ENCODE measurements around the gene FLNC. TPM values are rescaled to one million over a fixed set of nuclear protein-coding genes. Genes with fewer than 3 reads are reported as not detected.

Gene FLNC
- total and polyA plus RNA-seq, 9 donors: 339 to 779 (median 470) TPM

DNA sequence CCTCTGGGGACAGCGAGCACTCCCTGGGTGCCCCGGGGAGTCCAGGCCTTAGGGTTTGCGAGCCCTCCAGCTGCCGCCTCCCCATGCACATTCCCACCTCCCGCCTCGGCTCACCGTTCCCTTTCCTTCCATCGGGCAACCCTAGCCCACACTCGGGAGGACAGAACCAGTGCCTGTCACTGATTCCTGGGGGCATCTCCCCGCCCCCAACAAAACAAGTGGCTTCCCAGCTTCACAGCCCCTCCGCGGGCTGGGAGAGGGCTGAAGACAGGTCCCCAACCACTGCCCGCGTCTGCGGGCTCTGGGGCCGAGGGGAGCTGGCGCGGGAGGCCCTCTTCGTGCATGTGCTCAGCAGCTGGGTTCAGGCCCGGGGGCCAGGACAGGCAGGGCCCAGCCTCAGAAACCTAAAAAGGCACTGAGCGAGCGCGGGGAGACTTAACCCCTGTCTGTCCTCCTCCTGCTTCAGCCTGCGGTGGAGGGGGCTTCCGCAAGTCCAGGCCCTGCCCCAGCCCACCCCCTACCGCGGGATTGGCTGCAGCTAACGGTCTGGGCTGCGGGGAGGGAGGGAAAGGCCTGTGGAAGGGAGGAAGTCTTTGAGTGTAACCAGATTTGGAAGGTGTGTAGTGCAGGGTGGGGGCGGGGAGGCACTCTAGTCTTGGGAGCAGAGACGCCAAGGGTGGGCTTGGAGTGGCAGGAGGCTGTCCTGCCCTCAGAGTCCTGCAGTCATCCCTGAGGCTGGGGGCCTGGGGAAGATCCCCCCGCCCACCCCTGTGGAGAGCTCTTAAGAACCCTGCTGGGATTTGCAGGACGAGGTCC is 1.2 kb downstream of the FLNC start:
- H3K36me3 ChIP-seq (ENCODE audit: control insufficient read depth, insufficient read depth, low read length): peaks cover 22% of the 10 kb centered on the region
- H3K4me3 ChIP-seq (ENCODE audit: low read length): peak overlapping the region; percentile 97
- H3K27me3 ChIP-seq (ENCODE audit: control insufficient read depth, insufficient read depth, low read length): peaks cover 18% of the 10 kb centered on the region
- H3K27ac ChIP-seq (ENCODE audit: low read length): peak overlapping the region; percentile 98
- WGBS (ENCODE audit: insufficient coverage): under 1% methylated on average over 25 of the region's 33 CpGs
- DNase-seq: peak; percentile 95
- H3K4me1 ChIP-seq (ENCODE audit: control insufficient read depth, insufficient read depth, low read length): peaks cover 79% of the 10 kb centered on the region
- no peaks in the 10 kb centered on the region for H3K9me3 ChIP-seq (replicated peaks; ENCODE audit: control insufficient read depth, low read depth, low read length)

DNA sequence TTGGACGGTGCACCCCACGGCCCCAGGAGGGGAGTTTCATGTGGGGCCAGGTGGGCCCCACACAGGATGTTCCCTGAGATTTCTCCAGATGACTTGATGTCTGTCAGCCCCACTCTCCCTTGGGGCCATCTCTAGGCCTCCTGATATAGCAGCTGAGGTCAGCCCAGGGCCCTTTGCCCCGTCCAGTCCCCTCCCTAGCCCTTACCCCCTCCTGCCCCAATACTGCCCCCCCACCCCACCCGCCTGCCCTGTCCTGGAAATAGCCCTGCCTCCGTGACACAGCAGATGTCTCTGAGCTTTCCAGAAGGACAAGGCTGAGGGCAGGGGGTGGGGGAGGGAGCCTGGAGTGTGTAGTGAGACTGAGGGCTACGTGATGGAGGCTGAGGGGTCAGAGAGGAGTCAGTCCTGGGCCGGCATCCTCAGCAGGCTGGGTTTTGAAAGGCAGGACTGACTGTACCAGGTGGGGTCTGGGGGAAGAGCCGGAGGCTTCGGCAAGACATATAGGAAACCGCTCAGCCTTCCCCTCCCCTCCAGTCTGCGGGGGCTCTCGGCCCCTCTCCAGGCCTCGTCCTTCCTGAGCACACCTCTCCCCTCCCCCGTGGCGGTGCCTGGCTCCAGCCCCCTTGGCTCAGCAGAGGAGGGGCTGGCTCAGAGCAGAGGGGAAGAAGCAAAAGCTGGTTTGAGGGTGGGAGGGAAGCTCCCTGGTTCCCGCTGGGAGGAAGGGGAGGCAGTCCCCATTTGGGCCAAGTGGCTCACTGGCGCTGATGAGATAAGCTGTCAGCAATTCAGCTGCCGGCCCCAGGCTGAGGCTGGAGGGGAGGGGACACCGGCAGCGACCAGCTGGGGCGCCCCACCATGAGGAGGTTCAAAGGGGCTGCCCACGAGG is 2.0 kb downstream of the FLNC start:
- 0% methylated on average over 5 of the region's 22 CpGs for WGBS (ENCODE audit: insufficient coverage)
- no peaks in the 10 kb centered on the region for H3K9me3 ChIP-seq (replicated peaks; ENCODE audit: control insufficient read depth, low read depth, low read length)

DNA sequence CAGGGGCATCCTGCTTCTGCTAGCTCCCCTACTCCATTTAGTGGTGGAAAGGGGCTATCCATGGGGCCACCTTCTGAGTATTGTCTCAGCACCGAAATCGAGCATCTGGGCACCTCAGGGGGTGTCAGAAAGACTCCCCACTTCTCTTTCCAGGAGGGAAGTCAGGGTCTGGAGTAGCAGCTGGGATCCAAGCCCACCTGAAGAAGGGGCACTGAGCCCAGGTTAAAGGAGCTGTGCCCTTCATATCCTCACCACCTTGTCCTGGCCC is 2.6 kb downstream of the FLNC start:
- H3K27ac ChIP-seq (ENCODE audit: low read length): peak overlapping the region; percentile 98
- H3K36me3 ChIP-seq (ENCODE audit: control insufficient read depth, insufficient read depth, low read length): peaks cover 36% of the 10 kb centered on the region
- peaks cover 79% of the 10 kb centered on the region for H3K4me1 ChIP-seq (ENCODE audit: control insufficient read depth, insufficient read depth, low read length)
- H3K9me3 ChIP-seq (replicated peaks; ENCODE audit: control insufficient read depth, low read depth, low read length): no peaks in the 10 kb centered on the region
- DNase-seq: no peak
- peak overlapping the region; percentile 97 for H3K4me3 ChIP-seq (ENCODE audit: low read length)
- WGBS (ENCODE audit: insufficient coverage): no CpG with 5 or more reads among the region's 2 CpGs
- peaks cover 18% of the 10 kb centered on the region for H3K27me3 ChIP-seq (ENCODE audit: control insufficient read depth, insufficient read depth, low read length)

More for the DNA sequence above, 2.0 kb downstream of the FLNC start:
- Histone ChIP-seq H3K27me3 (ENCODE audit: control insufficient read depth, insufficient read depth, low read length) (peaks cover 18% of the 10 kb centered on the region), H3K4me3 (ENCODE audit: low read length) (peak overlapping the region; percentile 97), H3K27ac (ENCODE audit: low read length) (peak overlapping the region; percentile 98), H3K36me3 (ENCODE audit: control insufficient read depth, insufficient read depth, low read length) (peaks cover 30% of the 10 kb centered on the region), H3K4me1 (ENCODE audit: control insufficient read depth, insufficient read depth, low read length) (peaks cover 79% of the 10 kb centered on the region)
- DNase-seq: peak; percentile 96

DNA sequence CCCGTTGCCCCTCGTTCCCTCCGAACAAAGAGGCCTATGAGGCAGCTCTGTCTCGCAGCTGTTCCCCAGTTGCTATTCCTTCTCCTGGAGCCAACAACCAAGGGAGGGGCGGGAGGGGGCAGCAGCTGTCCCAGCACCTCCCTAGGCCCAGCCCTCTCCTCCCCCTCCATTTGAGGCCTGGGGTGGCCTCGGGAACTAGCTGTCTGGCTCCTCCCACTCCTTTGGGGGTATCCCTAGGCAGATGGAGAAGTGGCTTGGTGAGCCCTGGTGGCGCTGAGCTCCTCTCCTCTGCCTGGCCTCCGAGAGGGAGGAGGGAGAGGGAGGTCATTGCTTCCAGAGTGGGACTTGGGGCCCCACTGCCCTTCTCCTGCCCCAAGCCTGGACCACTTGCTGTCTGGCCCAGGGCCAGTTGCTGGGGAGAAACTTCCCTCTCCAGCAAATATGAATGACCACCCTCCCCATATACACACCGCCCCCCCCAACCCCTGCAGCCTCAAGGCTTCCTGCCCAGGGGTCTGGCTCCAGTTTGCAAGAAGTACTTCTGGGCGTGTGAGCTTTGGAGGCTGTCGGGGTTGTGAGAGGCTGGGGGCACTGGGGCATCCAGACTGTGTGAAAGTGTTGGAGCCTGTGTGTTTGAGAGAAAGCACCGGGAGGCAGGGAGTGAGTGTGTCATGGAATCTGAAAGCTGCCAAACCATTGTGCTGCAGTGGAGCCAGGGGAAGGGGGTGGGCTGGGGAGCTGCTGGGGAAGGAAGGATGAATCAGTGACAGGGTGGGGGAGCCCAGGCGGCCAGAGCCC is 3.1 kb downstream of the FLNC start:
- DNase-seq: peak; percentile 99
- Histone ChIP-seq H3K27ac (ENCODE audit: low read length) (peak overlapping the region; percentile 98), H3K27me3 (ENCODE audit: control insufficient read depth, insufficient read depth, low read length) (peaks cover 18% of the 10 kb centered on the region), H3K4me1 (ENCODE audit: control insufficient read depth, insufficient read depth, low read length) (peaks cover 78% of the 10 kb centered on the region), H3K9me3 (replicated peaks; ENCODE audit: control insufficient read depth, low read depth, low read length) (no peaks in the 10 kb centered on the region), H3K4me3 (ENCODE audit: low read length) (peak overlapping the region; percentile 97), H3K36me3 (ENCODE audit: control insufficient read depth, insufficient read depth, low read length) (peaks cover 41% of the 10 kb centered on the region)
- WGBS (ENCODE audit: insufficient coverage): 2% methylated on average over 6 of the region's 13 CpGs

DNA sequence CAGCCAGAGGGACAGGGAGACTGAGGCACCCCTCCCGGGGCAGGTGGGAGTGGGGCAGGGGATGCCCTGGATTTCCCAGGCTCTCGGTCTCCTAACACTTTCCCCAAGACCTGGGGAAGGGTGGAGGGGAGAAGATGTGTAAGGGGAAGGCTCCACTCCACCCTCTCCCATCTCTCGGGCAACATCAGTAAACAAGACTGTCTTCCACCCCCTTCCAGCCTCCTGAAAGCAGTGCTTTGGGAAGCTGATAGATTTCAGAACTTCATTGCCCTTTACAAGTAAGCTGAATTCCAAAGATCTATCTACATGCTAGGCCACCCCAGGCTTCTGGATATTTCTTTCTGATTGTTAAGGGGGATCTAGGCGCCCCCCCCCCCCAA is 3.7 kb downstream of the FLNC start:
- Histone ChIP-seq H3K27me3 (ENCODE audit: control insufficient read depth, insufficient read depth, low read length) (peaks cover 18% of the 10 kb centered on the region), H3K4me1 (ENCODE audit: control insufficient read depth, insufficient read depth, low read length) (peaks cover 77% of the 10 kb centered on the region), H3K4me3 (ENCODE audit: low read length) (peak overlapping the region; percentile 97), H3K27ac (ENCODE audit: low read length) (peak overlapping the region; percentile 98), H3K9me3 (replicated peaks; ENCODE audit: control insufficient read depth, low read depth, low read length) (no peaks in the 10 kb centered on the region), H3K36me3 (ENCODE audit: control insufficient read depth, insufficient read depth, low read length) (peaks cover 47% of the 10 kb centered on the region)
- DNase-seq: peak; percentile 93
- WGBS (ENCODE audit: insufficient coverage): no CpG with 5 or more reads among the region's 4 CpGs

DNA sequence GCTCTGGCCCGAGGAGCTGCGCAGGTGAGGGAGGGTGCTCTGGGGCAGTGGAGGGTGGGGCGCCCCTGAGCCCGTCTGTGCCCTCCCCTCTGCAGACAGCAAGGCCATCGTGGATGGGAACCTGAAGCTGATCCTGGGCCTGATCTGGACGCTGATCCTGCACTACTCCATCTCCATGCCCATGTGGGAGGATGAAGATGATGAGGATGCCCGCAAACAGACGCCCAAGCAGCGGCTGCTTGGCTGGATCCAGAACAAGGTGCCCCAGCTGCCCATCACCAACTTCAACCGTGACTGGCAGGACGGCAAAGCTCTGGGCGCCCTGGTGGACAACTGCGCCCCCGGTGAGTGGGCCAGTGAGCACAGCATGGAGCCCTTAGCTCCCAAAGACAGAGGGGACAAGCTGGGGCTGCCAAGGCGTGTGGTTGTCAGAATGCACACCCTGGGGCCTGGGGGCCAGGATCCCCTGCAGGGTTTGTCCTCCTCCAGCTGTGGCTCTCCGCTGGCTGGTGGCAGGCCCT is 5.1 kb downstream of the FLNC start:
- Histone ChIP-seq H3K9me3 (replicated peaks; ENCODE audit: control insufficient read depth, low read depth, low read length) (no peaks in the 10 kb centered on the region), H3K36me3 (ENCODE audit: control insufficient read depth, insufficient read depth, low read length) (peaks cover 61% of the 10 kb centered on the region), H3K27me3 (ENCODE audit: control insufficient read depth, insufficient read depth, low read length) (peaks cover 11% of the 10 kb centered on the region), H3K4me3 (ENCODE audit: low read length) (no peak overlapping the region), H3K27ac (ENCODE audit: low read length) (peak overlapping the region; percentile 98), H3K4me1 (ENCODE audit: control insufficient read depth, insufficient read depth, low read length) (peaks cover 71% of the 10 kb centered on the region)
- 80% methylated on average over 11 of the region's 16 CpGs for WGBS (ENCODE audit: insufficient coverage)
- DNase-seq: no peak

DNA sequence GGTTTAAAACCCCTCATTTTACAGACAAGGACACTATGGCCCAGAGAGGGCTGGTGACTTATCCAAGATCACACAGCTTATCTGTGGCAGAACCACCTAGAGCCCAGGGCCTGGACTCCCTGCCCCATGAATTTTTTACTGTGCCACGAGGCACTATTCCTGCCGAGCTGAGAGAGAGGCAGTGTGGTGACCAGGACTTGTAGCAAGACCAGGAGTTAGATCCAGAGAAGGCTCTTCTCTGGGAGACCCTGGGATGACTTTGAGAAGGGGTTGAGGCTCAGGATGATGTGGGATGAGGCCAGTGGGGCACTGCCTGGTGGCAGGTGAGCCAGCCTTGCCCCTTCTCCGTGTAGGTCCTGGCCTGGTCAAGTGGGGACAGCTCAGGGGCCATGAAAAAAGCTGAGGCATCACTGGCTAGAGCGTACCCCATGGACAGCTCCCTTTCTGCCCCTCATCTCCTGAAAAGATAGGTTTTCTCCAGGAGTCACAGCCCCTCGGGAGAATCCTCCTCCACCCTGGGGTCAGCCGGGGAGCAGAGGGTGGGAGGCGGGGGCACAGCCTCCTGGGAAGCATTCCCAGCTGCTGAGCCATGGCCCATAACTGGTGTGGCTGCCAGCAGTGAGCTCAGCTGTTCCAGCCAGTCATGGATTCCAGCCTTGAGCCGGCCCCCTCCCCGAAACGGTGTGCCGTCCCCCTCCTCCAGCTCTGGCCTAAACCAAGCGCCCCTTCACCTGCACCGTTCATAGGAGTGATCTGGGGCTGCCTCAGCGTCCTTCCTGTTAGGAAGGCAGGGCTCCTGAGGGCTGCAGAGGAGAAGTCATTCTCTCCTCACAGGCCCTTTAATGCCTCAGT is 5.8 kb downstream of the FLNC start:
- no peaks in the 10 kb centered on the region for H3K9me3 ChIP-seq (replicated peaks; ENCODE audit: control insufficient read depth, low read depth, low read length)
- peaks cover 68% of the 10 kb centered on the region for H3K36me3 ChIP-seq (ENCODE audit: control insufficient read depth, insufficient read depth, low read length)
- H3K27ac ChIP-seq (ENCODE audit: low read length): peak overlapping the region; percentile 98
- 55% methylated on average over 4 of the region's 14 CpGs for WGBS (ENCODE audit: insufficient coverage)
- H3K4me1 ChIP-seq (ENCODE audit: control insufficient read depth, insufficient read depth, low read length): peaks cover 71% of the 10 kb centered on the region
- peak; percentile 88 for DNase-seq
- H3K4me3 ChIP-seq (ENCODE audit: low read length): no peak overlapping the region
- peaks cover 7% of the 10 kb centered on the region for H3K27me3 ChIP-seq (ENCODE audit: control insufficient read depth, insufficient read depth, low read length)

DNA sequence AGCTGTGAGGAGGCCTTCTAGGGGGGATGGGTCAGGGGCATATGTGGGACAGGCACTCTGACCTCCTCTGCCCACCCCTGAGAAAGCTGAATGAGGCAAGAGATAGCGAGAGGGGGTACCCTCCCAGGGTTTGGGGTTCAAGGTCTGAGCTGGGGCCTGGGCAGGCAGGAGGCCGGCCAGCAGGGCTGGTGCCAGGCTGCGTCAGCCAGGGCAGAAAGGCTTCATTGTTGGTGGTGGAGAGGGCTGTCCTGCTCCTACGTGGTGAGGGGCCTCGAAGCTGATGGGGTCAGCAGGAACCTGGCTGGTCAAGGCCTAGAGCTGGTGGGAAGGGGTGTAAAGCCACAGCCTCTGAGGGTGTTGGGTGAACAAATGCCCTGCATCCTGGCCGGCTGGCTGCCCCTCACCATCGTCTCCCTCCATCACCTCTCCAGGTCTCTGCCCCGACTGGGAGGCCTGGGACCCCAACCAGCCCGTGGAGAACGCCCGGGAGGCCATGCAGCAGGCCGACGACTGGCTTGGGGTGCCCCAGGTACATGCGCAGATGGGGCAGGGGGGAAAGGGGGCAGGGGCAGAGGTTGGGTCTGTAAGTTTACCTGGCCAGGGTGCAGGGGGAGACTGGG is 6.6 kb downstream of the FLNC start:
- H3K4me3 ChIP-seq (ENCODE audit: low read length): no peak overlapping the region
- peaks cover 76% of the 10 kb centered on the region for H3K36me3 ChIP-seq (ENCODE audit: control insufficient read depth, insufficient read depth, low read length)
- H3K4me1 ChIP-seq (ENCODE audit: control insufficient read depth, insufficient read depth, low read length): peaks cover 64% of the 10 kb centered on the region
- peak overlapping the region; percentile 92 for H3K27ac ChIP-seq (ENCODE audit: low read length)
- no peak for DNase-seq
- no peaks in the 10 kb centered on the region for H3K9me3 ChIP-seq (replicated peaks; ENCODE audit: control insufficient read depth, low read depth, low read length)
- 87% methylated on average over 5 of the region's 14 CpGs for WGBS (ENCODE audit: insufficient coverage)
- peaks cover 1% of the 10 kb centered on the region for H3K27me3 ChIP-seq (ENCODE audit: control insufficient read depth, insufficient read depth, low read length)

DNA sequence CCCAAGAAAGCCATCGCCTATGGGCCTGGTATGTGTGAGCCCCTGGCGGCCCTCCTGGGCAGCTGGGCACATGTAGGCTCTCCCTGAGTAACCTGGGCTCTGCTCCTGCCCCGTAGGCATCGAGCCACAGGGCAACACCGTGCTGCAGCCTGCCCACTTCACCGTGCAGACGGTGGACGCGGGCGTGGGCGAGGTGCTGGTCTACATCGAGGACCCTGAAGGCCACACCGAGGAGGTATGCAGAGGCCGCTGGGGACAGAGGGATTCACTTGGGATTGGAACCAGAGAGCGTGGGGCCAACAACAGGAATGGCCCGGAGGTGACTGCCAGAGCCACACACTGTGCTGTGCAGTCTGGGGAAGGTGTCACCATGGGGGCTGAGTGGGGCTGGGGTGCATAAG is 7.3 kb downstream of the FLNC start:
- Histone ChIP-seq H3K4me1 (ENCODE audit: control insufficient read depth, insufficient read depth, low read length) (peaks cover 61% of the 10 kb centered on the region), H3K36me3 (ENCODE audit: control insufficient read depth, insufficient read depth, low read length) (peaks cover 82% of the 10 kb centered on the region), H3K27ac (ENCODE audit: low read length) (peak overlapping the region; percentile 59), H3K4me3 (ENCODE audit: low read length) (no peak overlapping the region), H3K27me3 (ENCODE audit: control insufficient read depth, insufficient read depth, low read length) (no peaks in the 10 kb centered on the region), H3K9me3 (replicated peaks; ENCODE audit: control insufficient read depth, low read depth, low read length) (no peaks in the 10 kb centered on the region)
- 90% methylated on average over 16 of the region's 16 CpGs for WGBS (ENCODE audit: insufficient coverage)
- DNase-seq: no peak
